Psoas muscle (tissue), 8 donors: ENCODE data around the gene CTIF. TPM values are rescaled to one million over a fixed set of nuclear protein-coding genes. Genes with fewer than 3 reads are reported as not detected.

Experiments used
- ATAC-seq, 4 donors: fragments of 200-7000 bp; cut with Tn5 transposase; one replicate each; pipeline ENCODE4 v1.9.1; 2020; ENCODE audit warnings: moderate library complexity in 3 of 4, mild to moderate bottlenecking in 2 of 4
- DNase-seq, 2 donors: peaks; one replicate each; pipeline ENCODE4 v3.0.0-alpha.2; 2020
- H3K27ac ChIP-seq: fragments of 200-600 bp; one replicate; pipeline ENCODE4 v1.8.0; 2022
- H3K27me3 ChIP-seq, 3 donors: fragments of 200-600 bp in 1 of 3; one replicate each; pipeline versions ENCODE4 v1.6.1 to v1.8.0; 2013 to 2022; ENCODE audit warnings: low read length in 2 of 3, mild to moderate bottlenecking in 2 of 3, moderate library complexity in 1 of 3; ENCODE audit not compliant: insufficient read depth in 3 of 3
- H3K36me3 ChIP-seq, 2 donors: fragments of 200-600 bp in 1 of 2; one replicate each; pipeline versions ENCODE4 v1.6.1 to v1.8.0; 2013 to 2022; ENCODE audit warnings: low read depth in 1 of 2, mild to moderate bottlenecking in 1 of 2, moderate library complexity in 1 of 2; ENCODE audit not compliant: insufficient read depth in 1 of 2
- H3K4me1 ChIP-seq: fragments of 200-600 bp; one replicate; pipeline ENCODE4 v1.8.0; 2022
- H3K4me3 ChIP-seq: fragments of 200-600 bp; one replicate; pipeline ENCODE4 v1.8.0; 2022; ENCODE audit warnings: mild to moderate bottlenecking
- H3K9me3 ChIP-seq: fragments of 200-600 bp; one replicate; pipeline ENCODE4 v1.8.0; 2022
- WGBS, 3 donors: extraction: QIAGEN DNeasy Blood & Tissue Kit; methylation state at CpG; one replicate each; pipeline versions ENCODE4 v1.1.6 to v1.1.7; 2013; 5-methylcytosine and 5-hydroxymethylcytosine counted together
- intact Hi-C, 2 donors: fragments of 100-400 bp; cut with DNase I; formaldehyde crosslinking; loops; one replicate each; pipeline versions ENCODE4 v1.11.0 to v1.14.2; 2022
- polyA plus RNA-seq, 3 donors: library from polyadenylated mRNA; stranded (reverse); fragments of 200-250 nt; gene quantifications; one replicate each; pipeline ENCODE4 v1.2.3, GENCODE V29; 2013
- total RNA-seq, 4 donors: library from RNA; stranded (reverse); fragmentation: NEBNext Ultra II Directional in 2 of 4; extraction: Animal tissue kit (Norgen Biotek cat#: 25700) in 2 of 4; gene quantifications; one replicate each; pipeline versions ENCODE4 v1.2.1 to v1.2.4, GENCODE V29; 2021 to 2023
- TF ChIP-seq, protein P1 (sequence below): fragments of 200-600 bp; IDR thresholded peaks from one replicate; pipeline ENCODE4 v1.8.0; 2022; ENCODE audit warnings: antibody characterized with exemption
- donor health status: healthy with polysubstance abuse.
- donor health status: DM: no; HTN: no; CAD: no; lungs with moderate emphysema.
- donor health status: Bipolar disorder and iron deficiency.
- donor health status: healthy.
- donor health status: DM: yes; HTN: yes; CAD: no.
- donor health status: DM: no; HTN: no; CAD: no.
- donor health status: DM: no; HTN: no; CAD: no.
- donor health status: DM: yes; HTN: yes; CAD: no.

Gene CTIF
- total and polyA plus RNA-seq, 7 donors: 11.3 to 40.5 (median 26.9) TPM

DNA sequence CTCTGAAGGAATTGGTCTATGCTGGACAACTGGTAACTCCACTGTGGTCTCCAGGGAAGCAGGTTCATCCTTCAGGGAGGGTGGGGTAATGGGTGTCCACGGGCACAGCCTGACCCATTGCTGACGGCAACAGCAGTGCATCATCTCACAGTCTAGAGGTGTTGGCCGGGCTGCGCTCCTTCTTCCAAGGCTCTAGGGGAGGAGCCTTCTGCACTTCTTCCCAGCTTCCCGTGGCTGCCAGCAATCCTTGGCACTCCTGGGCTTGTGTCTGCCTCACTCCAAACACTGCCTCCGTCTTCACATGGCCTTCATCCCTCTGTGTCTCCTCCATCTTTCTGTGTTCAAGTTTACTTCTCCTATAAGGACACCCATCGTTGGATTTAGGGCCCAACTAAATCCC, 166.2 kb downstream of the CTIF start:
- Histone ChIP-seq H3K9me3 (no peaks in the 10 kb centered on the region), H3K4me1 (no peaks in the 10 kb centered on the region), H3K27me3 (no peaks in the 10 kb centered on the region), H3K36me3 (no peaks in the 10 kb centered on the region), H3K4me3 (no peak overlapping the region), H3K27ac (no peak overlapping the region)
- intact Hi-C loops: no loop called here
- TF ChIP-seq, protein P1, sequence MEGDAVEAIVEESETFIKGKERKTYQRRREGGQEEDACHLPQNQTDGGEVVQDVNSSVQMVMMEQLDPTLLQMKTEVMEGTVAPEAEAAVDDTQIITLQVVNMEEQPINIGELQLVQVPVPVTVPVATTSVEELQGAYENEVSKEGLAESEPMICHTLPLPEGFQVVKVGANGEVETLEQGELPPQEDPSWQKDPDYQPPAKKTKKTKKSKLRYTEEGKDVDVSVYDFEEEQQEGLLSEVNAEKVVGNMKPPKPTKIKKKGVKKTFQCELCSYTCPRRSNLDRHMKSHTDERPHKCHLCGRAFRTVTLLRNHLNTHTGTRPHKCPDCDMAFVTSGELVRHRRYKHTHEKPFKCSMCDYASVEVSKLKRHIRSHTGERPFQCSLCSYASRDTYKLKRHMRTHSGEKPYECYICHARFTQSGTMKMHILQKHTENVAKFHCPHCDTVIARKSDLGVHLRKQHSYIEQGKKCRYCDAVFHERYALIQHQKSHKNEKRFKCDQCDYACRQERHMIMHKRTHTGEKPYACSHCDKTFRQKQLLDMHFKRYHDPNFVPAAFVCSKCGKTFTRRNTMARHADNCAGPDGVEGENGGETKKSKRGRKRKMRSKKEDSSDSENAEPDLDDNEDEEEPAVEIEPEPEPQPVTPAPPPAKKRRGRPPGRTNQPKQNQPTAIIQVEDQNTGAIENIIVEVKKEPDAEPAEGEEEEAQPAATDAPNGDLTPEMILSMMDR: no peak
- ATAC-seq: peak in 1 of 4 donors; percentile 18
- 82 to 92% (median 92%) methylated on average over 7 of the region's 7 CpGs for WGBS, 3 donors
- DNase-seq: no peak

DNA sequence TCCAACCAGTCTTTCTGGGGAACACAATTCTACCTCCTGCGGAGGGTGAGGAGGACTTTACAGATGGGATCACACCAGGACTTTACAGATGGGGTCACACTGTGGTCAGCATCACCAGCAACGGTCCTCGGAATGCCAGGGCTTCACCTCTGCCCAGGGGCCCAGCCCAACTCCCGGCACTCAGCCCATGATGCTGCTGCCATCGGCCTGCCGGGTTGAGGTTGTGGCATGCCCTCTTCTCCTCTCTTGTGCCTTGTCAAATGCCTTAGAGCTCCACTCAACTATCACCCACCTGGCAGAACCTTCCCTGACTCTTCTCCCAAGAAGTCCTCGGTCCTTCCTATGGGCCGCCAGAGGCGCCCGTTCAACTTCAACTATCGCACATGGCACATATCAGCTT, 166.7 kb downstream of the CTIF start:
- Histone ChIP-seq H3K27me3 (no peaks in the 10 kb centered on the region), H3K9me3 (no peaks in the 10 kb centered on the region), H3K36me3 (no peaks in the 10 kb centered on the region), H3K4me1 (no peaks in the 10 kb centered on the region), H3K4me3 (no peak overlapping the region), H3K27ac (no peak overlapping the region)
- ATAC-seq: no peak
- intact Hi-C loops: no loop called here
- TF ChIP-seq, protein P1: no peak
- 93 to 95% (median 95%) methylated on average over 11 of the region's 11 CpGs for WGBS, 3 donors
- no peak for DNase-seq

GRCh38 chr18:48706731-48707130, 167.9 kb downstream of the CTIF start:
- 68 to 72% (median 71%) methylated on average over 5 of the region's 5 CpGs for WGBS, 3 donors
- DNase-seq (no peak), ATAC-seq (no peak)
- H3K4me1 ChIP-seq: peaks cover 2% of the 10 kb centered on the region
- H3K27ac ChIP-seq: no peak overlapping the region
- intact Hi-C loops: no loop called here
- TF ChIP-seq, protein P1: no peak
- H3K9me3 ChIP-seq: no peaks in the 10 kb centered on the region
- no peaks in the 10 kb centered on the region for H3K27me3 ChIP-seq
- no peak overlapping the region for H3K4me3 ChIP-seq
- H3K36me3 ChIP-seq: no peaks in the 10 kb centered on the region

DNA sequence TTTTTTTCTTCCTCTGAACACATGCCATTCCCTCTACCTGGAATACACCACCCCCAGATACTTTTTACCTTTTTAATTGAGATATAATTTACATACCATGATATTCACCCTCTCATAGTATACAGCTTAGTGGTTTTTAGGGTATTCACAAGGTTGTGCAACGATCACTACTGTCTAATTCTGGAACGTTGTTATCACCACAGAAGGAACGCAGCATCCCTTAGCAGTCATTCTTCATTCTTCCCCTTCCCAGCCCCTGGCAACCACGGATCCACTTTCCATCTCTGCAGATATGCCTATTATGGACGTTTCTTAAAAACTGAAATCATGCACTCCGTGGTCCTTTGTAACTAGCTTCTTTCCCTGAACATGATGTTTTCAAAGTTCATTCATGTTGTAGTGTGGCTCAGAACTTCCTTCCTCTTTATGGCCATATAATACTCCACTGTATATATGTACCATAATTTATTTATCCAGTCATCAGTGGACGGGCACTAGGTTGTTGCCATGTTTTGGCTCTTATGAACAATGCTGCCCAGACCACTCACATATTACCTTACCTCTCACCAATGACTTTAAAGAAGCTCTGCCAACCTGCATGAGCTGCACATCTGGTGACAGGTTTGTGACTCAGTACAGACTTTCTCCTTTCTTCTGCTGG, 168.9 kb downstream of the CTIF start:
- no peaks in the 10 kb centered on the region for H3K9me3 ChIP-seq
- intact Hi-C loops: no loop called here
- H3K36me3 ChIP-seq: no peaks in the 10 kb centered on the region
- TF ChIP-seq, protein P1: no peak
- peaks cover 7% of the 10 kb centered on the region for H3K4me1 ChIP-seq
- WGBS, 3 donors: 94 to 96% (median 96%) methylated on average over 7 of the region's 7 CpGs
- H3K27me3 ChIP-seq: no peaks in the 10 kb centered on the region
- no peak overlapping the region for H3K4me3 ChIP-seq
- no peak for DNase-seq
- no peak for ATAC-seq
- H3K27ac ChIP-seq: no peak overlapping the region

GRCh38 chr18:48708807-48709206, 170.0 kb downstream of the CTIF start:
- H3K9me3 ChIP-seq: no peaks in the 10 kb centered on the region
- H3K4me1 ChIP-seq: peaks cover 7% of the 10 kb centered on the region
- TF ChIP-seq, protein P1: no peak
- intact Hi-C loops: no loop called here
- no peak overlapping the region for H3K27ac ChIP-seq
- WGBS, 3 donors: 81 to 85% (median 83%) methylated on average over 3 of the region's 3 CpGs
- H3K27me3 ChIP-seq: no peaks in the 10 kb centered on the region
- DNase-seq (no peak), ATAC-seq (no peak)
- H3K4me3 ChIP-seq: no peak overlapping the region
- no peaks in the 10 kb centered on the region for H3K36me3 ChIP-seq
